Measurements from ENCODE around the gene CDC45. TPM values are rescaled to one million over a fixed set of nuclear protein-coding genes. Genes with fewer than 3 reads are reported as not detected.

Gene CDC45
- total RNA-seq, 1 experiment from 2014 or later, result 29.1 TPM

DNA sequence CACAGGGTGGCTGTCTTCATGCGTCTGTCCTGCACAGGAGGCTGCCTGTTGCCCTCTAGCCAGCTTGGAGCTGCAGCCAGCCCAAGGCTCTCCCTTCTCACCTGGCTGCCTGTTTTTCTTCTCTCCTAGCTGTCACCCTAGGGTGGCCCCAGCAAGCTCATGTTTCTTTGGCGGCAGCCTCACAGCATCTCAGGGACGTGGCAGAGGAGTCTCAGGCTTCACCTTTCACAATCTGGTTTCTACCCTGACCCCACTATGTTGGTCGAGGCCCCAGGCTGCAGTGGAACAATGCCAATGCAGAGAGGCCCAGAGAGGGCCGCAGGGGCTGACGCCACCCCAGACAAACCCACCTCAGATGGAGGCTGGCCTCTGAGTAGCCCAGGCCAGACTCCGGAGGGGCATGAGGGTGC, 47.0 kb downstream of the CDC45 start:
- no peak for DNase-seq
- no TSS peak for BruUV-seq (replicated peaks)

GRCh38 chr22:19527321-19527721, 47.6 kb downstream of the CDC45 start:
- intact Hi-C loops (cut with micrococcal nuclease; ENCODE audit: unreplicated experiment), result no loop called here
- no peaks in the 10 kb centered on the region for H4K20me1 ChIP-seq (ENCODE audit: insufficient read depth)
- BruUV-seq (replicated peaks), result no TSS peak
- TF ChIP-seq, protein P1, sequence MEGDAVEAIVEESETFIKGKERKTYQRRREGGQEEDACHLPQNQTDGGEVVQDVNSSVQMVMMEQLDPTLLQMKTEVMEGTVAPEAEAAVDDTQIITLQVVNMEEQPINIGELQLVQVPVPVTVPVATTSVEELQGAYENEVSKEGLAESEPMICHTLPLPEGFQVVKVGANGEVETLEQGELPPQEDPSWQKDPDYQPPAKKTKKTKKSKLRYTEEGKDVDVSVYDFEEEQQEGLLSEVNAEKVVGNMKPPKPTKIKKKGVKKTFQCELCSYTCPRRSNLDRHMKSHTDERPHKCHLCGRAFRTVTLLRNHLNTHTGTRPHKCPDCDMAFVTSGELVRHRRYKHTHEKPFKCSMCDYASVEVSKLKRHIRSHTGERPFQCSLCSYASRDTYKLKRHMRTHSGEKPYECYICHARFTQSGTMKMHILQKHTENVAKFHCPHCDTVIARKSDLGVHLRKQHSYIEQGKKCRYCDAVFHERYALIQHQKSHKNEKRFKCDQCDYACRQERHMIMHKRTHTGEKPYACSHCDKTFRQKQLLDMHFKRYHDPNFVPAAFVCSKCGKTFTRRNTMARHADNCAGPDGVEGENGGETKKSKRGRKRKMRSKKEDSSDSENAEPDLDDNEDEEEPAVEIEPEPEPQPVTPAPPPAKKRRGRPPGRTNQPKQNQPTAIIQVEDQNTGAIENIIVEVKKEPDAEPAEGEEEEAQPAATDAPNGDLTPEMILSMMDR (conservative IDR thresholded peaks at IDR 0.05), result no peak
- no peak for TF ChIP-seq EZH2 (IDR thresholded peaks at IDR 0.05; ENCODE audit: low read depth)
- H3K9me3 ChIP-seq (ENCODE audit: insufficient read depth, low read depth), result no peaks in the 10 kb centered on the region
- ChIA-PET POLR2A (ENCODE audit: unreplicated experiment) (no interaction called here), CTCF (no interaction called here)
- H3K4me1 ChIP-seq (replicated peaks; ENCODE audit: insufficient read depth), result no peaks in the 10 kb centered on the region
- H3K9me2 ChIP-seq (ENCODE audit: insufficient read depth), result no peaks in the 10 kb centered on the region
- H3K27me3 ChIP-seq (ENCODE audit: insufficient read depth, low read depth), result no peaks in the 10 kb centered on the region
- no peak for DNase-seq
- H3F3A ChIP-seq (ENCODE audit: insufficient read depth, low read depth), result no peaks in the 10 kb centered on the region
- H2AFZ ChIP-seq, result no peak overlapping the region
- H3K4me3 ChIP-seq, result no peak overlapping the region
- H3K4me2 ChIP-seq, result no peak overlapping the region
- no peaks in the 10 kb centered on the region for H3K79me2 ChIP-seq (ENCODE audit: low read depth)
- H3K27ac ChIP-seq, result no peak overlapping the region
- H3K36me3 ChIP-seq (ENCODE audit: low read depth), result no peaks in the 10 kb centered on the region

More for the DNA sequence above, 47.0 kb downstream of the CDC45 start:
- Histone ChIP-seq H4K20me1 (ENCODE audit: insufficient read depth) (no peaks in the 10 kb centered on the region), H3K4me3 (no peak overlapping the region), H3K79me2 (ENCODE audit: low read depth) (no peaks in the 10 kb centered on the region), H2AFZ (no peak overlapping the region), H3K9me3 (ENCODE audit: insufficient read depth, low read depth) (no peaks in the 10 kb centered on the region), H3K27ac (no peak overlapping the region), H3K27me3 (ENCODE audit: insufficient read depth, low read depth) (no peaks in the 10 kb centered on the region), H3F3A (ENCODE audit: insufficient read depth, low read depth) (no peaks in the 10 kb centered on the region), H3K4me1 (replicated peaks; ENCODE audit: insufficient read depth) (no peaks in the 10 kb centered on the region), H3K36me3 (ENCODE audit: low read depth) (no peaks in the 10 kb centered on the region), H3K4me2 (no peak overlapping the region), H3K9me2 (ENCODE audit: insufficient read depth) (no peaks in the 10 kb centered on the region)
- ChIA-PET CTCF (no interaction called here), POLR2A (ENCODE audit: unreplicated experiment) (no interaction called here)
- intact Hi-C loops (cut with micrococcal nuclease; ENCODE audit: unreplicated experiment), result no loop called here
- TF ChIP-seq, protein P1 (conservative IDR thresholded peaks at IDR 0.05), result no peak
- no peak for TF ChIP-seq EZH2 (IDR thresholded peaks at IDR 0.05; ENCODE audit: low read depth)

DNA sequence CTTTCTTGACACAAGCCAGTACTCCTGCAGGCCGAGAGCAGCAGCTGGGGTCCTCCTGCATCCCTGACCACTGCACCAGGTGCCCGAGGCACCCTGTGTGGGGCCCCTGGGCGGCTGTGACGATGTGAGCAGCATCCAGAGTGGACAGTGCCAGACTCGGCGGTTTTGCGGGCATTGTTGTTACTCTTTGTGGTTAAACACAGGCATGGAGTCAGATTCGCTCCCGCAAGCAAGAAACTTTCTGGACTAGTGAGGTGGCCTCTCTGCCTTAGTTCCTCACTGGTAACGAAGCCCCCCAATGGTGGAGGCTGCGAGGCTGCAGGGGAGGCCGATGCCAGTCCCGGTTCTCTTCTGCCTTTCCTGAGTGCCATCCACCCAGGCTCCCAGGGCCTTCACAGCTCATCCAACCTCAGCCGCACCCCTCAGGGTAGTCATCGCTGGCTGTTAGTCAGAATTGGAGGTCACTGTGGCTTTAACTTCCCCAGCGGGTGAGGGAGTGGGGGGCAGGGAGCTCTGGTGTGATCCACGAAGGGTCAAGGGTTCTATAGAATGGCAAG, 48.2 kb downstream of the CDC45 start:
- no peaks in the 10 kb centered on the region for H3K36me3 ChIP-seq (ENCODE audit: low read depth)
- H3K4me3 ChIP-seq, result no peak overlapping the region
- DNase-seq, result no peak
- H3K4me1 ChIP-seq (replicated peaks; ENCODE audit: insufficient read depth), result no peaks in the 10 kb centered on the region
- ChIA-PET POLR2A (ENCODE audit: unreplicated experiment) (no interaction called here), CTCF (no interaction called here)
- no peaks in the 10 kb centered on the region for H4K20me1 ChIP-seq (ENCODE audit: insufficient read depth)
- H3K27ac ChIP-seq, result no peak overlapping the region
- H3K4me2 ChIP-seq, result no peak overlapping the region
- intact Hi-C loops (cut with micrococcal nuclease; ENCODE audit: unreplicated experiment), result no loop called here
- no peaks in the 10 kb centered on the region for H3K79me2 ChIP-seq (ENCODE audit: low read depth)
- H2AFZ ChIP-seq, result no peak overlapping the region
- H3K9me3 ChIP-seq (ENCODE audit: insufficient read depth, low read depth), result no peaks in the 10 kb centered on the region
- TF ChIP-seq, protein P1 (conservative IDR thresholded peaks at IDR 0.05), result no peak
- TF ChIP-seq EZH2 (IDR thresholded peaks at IDR 0.05; ENCODE audit: low read depth), result no peak
- no peaks in the 10 kb centered on the region for H3K27me3 ChIP-seq (ENCODE audit: insufficient read depth, low read depth)
- H3K9me2 ChIP-seq (ENCODE audit: insufficient read depth), result no peaks in the 10 kb centered on the region
- no TSS peak for BruUV-seq (replicated peaks)
- H3F3A ChIP-seq (ENCODE audit: insufficient read depth, low read depth), result no peaks in the 10 kb centered on the region
